ENCODE data around the gene ARHGAP5. TPM values are rescaled to one million over a fixed set of nuclear protein-coding genes. Genes with fewer than 3 reads are reported as not detected.

The ARHGAP5 gene
- total and polyA plus RNA-seq, 12 donors, result 20.7 to 301 (median 221) TPM

- Histone ChIP-seq H3K27ac (no peak overlapping the region), H3K4me1 (peaks cover 0 to 26% (median 6%) of the 10 kb centered on the region in 9 donors), H3K27me3 (no peaks in the 10 kb centered on the region), H3K4me3 (no peak overlapping the region), H3K36me3 (peaks cover 0 to 73% (median 18%) of the 10 kb centered on the region in 9 donors), H3K9me3 (peaks cover 0 to 25% (median 6%) of the 10 kb centered on the region in 11 donors)
- 90 to 91% methylated on average over 7 of the region's 7 CpGs for WGBS, 2 donors
- intact Hi-C loops (cut with DNase I), result no loop called here
- TF ChIP-seq CTCF (IDR thresholded peaks at IDR 0.05), result no peak
- no peak for DNase-seq
- no peak for ATAC-seq
These were observed 65.8 kb downstream of the ARHGAP5 start for GRCh38 chr14:32142754-32143437.

GRCh38 chr14:32150392-32150791, 73.3 kb downstream of the ARHGAP5 start:
- DNase-seq (no peak), ATAC-seq (peak in 4 of 8 donors; percentile 31 to 73 (median 66))
- intact Hi-C loops (cut with DNase I), result no loop called here
- no peaks in the 10 kb centered on the region for H3K27me3 ChIP-seq
- no peaks in the 10 kb centered on the region for H3K9me3 ChIP-seq
- WGBS, 2 donors, result 23 to 36% methylated on average over 2 of the region's 2 CpGs
- H3K4me3 ChIP-seq, result no peak overlapping the region
- no peak for TF ChIP-seq CTCF (IDR thresholded peaks at IDR 0.05)
- peak overlapping the region in 5 of 10 donors; percentile 24 to 67 (median 42) for H3K27ac ChIP-seq
- peaks cover 0 to 15% (median 8%) of the 10 kb centered on the region in 9 donors for H3K4me1 ChIP-seq
- H3K36me3 ChIP-seq, result peaks cover 0 to 96% (median 43%) of the 10 kb centered on the region in 9 donors

GRCh38 chr14:32166029-32166428, 88.9 kb downstream of the ARHGAP5 start:
- intact Hi-C loops (cut with DNase I), result no loop called here
- Histone ChIP-seq H3K27ac (no peak overlapping the region), H3K27me3 (no peaks in the 10 kb centered on the region), H3K4me1 (no peaks in the 10 kb centered on the region), H3K36me3 (no peaks in the 10 kb centered on the region), H3K9me3 (peaks cover 0 to 13% (median 0%) of the 10 kb centered on the region in 11 donors), H3K4me3 (no peak overlapping the region)
- ATAC-seq (no peak), DNase-seq (no peak)
- TF ChIP-seq CTCF (IDR thresholded peaks at IDR 0.05), result no peak
- 91 to 92% methylated on average over 2 of the region's 2 CpGs for WGBS, 2 donors

- H3K36me3 ChIP-seq, result no peaks in the 10 kb centered on the region
- intact Hi-C loops (cut with DNase I), result no loop called here
- H3K27ac ChIP-seq, result no peak overlapping the region
- 83 to 94% methylated on average over 1 of the region's 1 CpG for WGBS, 2 donors
- no peaks in the 10 kb centered on the region for H3K27me3 ChIP-seq
- ATAC-seq (no peak), DNase-seq (no peak)
- H3K4me3 ChIP-seq, result no peak overlapping the region
- H3K4me1 ChIP-seq, result no peaks in the 10 kb centered on the region
- H3K9me3 ChIP-seq, result peaks cover 0 to 10% (median 0%) of the 10 kb centered on the region in 11 donors
- no peak for TF ChIP-seq CTCF (IDR thresholded peaks at IDR 0.05)
These were observed 89.8 kb downstream of the ARHGAP5 start for GRCh38 chr14:32166924-32167323.
